ENCODE data around the gene TBL1X.
A peak's percentile ranks its signal among the peaks of the same experiment; 100 is the strongest.

The TBL1X gene

GRCh38 chrX:9586992-9587392, 122.1 kb downstream of the TBL1X start:
- no peak for DNase-seq (ENCODE audit: low read depth in 2 of 2)

DNA sequence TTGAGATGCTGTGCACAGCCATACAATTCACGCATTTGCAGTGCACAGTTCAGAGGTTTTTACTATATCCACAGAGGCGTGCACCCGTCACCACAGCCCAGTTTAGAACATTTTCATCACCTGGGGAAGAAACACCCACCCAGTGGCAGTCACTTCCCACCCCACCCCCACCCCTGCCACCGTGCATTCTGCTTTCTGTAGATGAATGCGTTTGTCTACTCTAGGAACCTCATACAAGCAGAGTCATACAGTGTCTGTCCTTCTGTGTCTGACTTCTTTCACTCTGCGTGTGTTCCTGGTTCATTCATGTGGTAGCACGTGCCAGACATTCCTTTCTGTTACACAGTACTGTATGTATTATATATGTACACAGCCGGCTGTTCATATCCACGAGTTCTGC, 122.8 kb downstream of the TBL1X start:
- DNase-seq (ENCODE audit: low read depth in 2 of 2) = no peak

DNA sequence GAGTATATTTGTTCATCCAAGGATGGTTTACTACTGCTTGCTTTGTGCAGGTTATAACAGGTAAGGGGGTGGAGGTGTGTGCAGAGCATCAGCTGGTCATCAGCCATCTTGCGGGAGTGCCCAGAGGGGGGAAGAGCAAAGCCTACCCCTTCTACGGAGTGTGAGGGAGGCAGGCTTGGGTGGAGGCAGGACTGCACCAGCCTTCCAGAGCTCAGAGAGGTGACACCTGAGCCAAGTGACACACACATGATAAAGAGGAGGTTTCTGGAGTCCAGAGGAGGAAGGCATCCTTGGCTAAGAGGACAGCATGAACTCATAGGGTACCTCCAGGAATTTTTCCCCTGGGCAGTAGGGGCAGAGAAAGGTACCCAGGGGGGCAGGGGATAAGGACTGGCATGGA, 126.6 kb downstream of the TBL1X start:
- no peak for DNase-seq (ENCODE audit: low read depth in 2 of 2)

DNA sequence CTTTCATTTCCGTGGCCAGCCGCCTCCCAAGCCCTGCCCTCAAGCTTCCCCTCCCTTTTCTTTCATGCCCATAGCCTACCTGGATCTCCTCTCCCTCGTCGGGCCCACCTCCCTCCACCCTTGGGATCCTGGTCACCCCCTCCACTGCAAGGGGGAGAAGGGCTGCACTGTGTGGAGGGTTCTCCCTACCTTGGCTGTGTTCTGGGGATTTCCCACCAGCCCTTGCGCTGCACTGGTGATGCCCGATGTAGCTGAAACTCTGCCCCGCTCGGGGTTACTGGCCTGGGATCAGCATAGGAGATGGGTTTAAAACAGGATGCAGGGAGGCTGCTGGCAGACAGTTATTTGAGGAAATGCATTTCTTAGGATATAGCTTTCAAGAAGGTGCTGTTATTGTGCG, 128.9 kb downstream of the TBL1X start:
- no peak for DNase-seq (ENCODE audit: low read depth in 2 of 2)

GRCh38 chrX:9595174-9595573, 130.3 kb downstream of the TBL1X start:
- DNase-seq (ENCODE audit: low read depth in 2 of 2) = no peak

DNA sequence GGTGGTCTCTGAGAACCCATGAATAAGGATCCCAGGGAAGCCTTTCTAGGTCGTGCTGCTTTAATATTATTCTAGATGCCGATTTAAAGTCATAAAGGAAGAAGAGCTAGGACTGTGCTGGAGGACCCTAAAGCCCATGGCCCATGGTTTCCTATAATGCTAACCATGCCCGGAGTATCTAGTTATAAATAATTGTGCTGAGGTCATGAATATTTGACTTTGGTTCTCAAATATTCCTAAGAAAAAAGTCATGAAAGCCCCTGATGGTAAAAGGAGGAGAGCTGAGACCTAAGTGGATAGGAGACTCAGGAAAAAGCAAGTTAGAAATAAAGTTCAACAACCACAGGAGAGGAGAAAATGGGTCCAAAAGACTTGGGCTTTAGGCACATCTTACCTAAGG, 132.0 kb downstream of the TBL1X start:
- DNase-seq (ENCODE audit: low read depth in 2 of 2) = no peak

GRCh38 chrX:9597361-9598035, 132.6 kb downstream of the TBL1X start:
- DNase-seq (ENCODE audit: low read depth in 2 of 2) = no peak

- DNase-seq (ENCODE audit: low read depth in 2 of 2) = no peak
Observed at GRCh38 chrX:9598344-9598743, 133.5 kb downstream of the TBL1X start.

DNA sequence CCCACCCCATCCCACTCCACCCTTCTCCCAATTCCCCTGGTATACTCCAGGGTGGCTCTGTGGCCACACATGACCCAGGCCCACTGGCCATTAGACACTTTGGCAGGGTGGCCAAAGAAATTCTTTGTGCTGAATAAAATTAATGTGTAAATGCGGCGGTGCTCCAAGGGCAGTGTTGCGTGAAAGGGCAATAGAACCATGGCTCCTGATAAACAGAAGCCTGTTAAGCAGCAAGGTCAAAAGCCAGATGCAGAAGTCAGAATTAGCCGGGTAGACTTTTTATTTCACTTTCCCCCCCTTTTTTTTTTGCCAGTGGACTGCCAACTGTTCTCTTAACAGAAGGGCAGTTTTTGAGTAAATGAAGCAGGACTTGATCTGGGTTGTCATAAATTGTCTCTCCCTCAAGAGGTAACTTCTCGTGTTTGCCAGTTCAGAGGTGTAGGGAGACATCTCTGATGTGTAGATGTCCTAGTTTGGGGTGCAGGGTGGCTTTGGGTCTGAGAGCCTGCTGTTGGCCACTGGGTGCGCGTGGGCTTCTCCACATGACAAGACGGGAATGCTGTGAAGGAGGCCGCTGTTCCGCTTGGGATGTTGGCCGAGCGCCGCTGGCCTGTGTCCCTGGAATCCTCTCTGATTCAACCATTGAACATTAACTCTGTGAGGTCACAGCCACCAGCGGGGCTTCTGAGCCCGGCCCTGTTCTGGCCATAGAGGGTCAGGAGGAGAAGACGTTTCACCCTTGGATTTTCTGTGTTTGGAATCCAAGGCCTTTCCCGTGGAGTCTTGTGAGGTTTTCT, 139.5 kb downstream of the TBL1X start:
- no peak for DNase-seq (ENCODE audit: low read depth in 2 of 2)

GRCh38 chrX:9604908-9605306, 140.0 kb downstream of the TBL1X start:
- DNase-seq (ENCODE audit: low read depth in 2 of 2) = no peak

GRCh38 chrX:9605484-9605883, 140.6 kb downstream of the TBL1X start:
- DNase-seq (ENCODE audit: low read depth in 2 of 2) = no peak

- DNase-seq (ENCODE audit: low read depth in 2 of 2) = no peak
Observed at GRCh38 chrX:9606971-9607370, 142.1 kb downstream of the TBL1X start.

GRCh38 chrX:9609499-9609898, 144.6 kb downstream of the TBL1X start:
- DNase-seq (ENCODE audit: low read depth in 2 of 2) = no peak

- DNase-seq (ENCODE audit: low read depth in 2 of 2) = no peak
Observed at GRCh38 chrX:9609987-9610386, 145.1 kb downstream of the TBL1X start.

GRCh38 chrX:9610771-9611392, 146.0 kb downstream of the TBL1X start:
- no peak for DNase-seq (ENCODE audit: low read depth in 2 of 2)

DNA sequence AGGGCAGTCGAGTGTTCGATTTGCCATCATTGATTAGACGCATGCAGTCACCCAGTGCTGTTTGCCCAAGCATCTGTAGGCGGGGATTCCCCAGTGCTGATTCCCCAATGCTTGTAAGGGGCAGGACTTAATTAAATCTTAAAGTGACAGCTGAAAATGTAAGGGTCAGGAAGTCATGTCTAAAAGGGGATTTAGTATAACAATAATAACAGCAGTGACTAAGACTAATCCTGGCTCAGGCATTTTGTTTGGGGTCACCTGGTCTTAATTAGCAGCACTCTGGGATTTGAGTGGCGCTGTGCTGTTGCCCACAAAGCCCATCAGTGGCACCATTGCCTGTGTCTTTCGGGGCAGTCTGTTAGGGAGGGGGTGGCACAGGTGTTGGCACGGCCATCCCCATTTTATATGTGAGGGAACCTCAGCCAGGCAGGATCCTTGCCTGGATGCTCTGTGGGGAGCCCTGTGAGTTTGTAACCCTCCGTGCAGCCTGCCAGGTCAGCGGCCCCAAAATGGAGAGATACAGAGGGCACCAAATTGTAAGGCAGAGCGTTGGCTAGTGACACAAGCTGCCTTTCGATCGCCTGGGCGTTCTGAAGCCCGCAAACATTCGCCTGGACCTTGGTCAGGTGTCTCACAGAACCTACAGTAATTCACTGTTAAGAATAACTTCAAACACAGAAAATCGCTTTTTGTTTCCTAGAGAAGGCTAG, 146.7 kb downstream of the TBL1X start:
- DNase-seq (ENCODE audit: low read depth in 2 of 2) = no peak

DNA sequence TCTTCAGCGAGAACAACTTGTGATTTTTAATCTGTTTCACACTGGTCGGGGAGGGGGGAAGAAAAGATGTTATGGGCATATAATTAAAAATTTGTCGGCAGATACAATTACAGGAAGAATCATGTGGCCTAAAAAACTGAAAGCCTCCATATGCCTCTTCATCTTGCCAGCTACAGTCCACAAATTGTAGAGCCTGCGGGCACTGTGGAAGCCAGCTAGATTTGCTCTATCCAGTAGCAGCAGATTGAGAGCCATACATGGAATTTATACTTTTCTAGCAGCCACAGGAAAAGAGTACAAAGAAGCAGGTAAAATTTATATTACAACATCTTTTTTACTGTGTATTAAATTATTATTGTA, 147.3 kb downstream of the TBL1X start:
- DNase-seq (ENCODE audit: low read depth in 2 of 2) = no peak

DNA sequence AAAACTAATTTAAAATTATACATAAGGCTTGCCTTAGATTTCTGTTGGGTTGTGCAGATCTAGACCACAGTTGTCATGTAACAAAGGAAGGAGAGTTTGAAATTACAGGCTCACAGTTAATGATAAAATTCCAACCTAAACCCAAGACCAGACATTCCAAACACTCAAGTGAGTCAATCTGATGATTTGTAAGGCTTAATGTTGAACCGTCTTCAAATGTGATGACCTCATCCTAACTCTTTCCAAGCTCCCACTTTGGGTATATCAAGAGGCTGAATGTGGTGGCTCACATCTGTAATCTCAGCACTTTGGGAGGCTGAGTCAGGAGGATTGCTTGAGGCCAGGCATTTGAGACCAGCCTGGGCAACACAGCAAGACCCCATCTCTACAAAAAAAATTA, 149.2 kb downstream of the TBL1X start:
- no peak for DNase-seq (ENCODE audit: low read depth in 2 of 2)

- no peak for DNase-seq (ENCODE audit: low read depth in 2 of 2)
Observed at GRCh38 chrX:9619133-9619532, 154.3 kb downstream of the TBL1X start.

DNA sequence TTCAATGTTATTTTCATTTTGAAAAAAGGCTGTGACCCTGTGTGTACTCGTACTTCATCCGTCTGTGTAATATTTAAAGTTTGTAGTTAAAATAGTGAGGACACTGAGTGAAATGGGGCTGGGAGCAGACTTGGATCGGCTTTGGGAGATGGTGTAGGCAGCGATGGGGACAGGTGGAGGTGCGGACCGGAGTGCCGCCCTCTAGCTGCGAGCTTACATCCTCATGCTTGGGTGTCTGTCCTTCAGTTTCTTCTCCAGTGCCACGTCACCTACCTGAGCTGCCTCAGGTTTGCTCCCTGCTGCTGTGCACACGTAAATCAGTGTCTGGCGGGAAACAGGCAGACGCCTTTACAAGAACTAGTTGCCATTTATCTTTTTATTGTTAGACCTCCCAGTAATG, 154.7 kb downstream of the TBL1X start:
- no peak for DNase-seq (ENCODE audit: low read depth in 2 of 2)

- DNase-seq (ENCODE audit: low read depth in 2 of 2) = peak; percentile 5 to 8
Observed at GRCh38 chrX:9622128-9622527, 157.3 kb downstream of the TBL1X start.

- DNase-seq (ENCODE audit: low read depth in 2 of 2) = no peak
Observed at GRCh38 chrX:9626379-9626778, 161.5 kb downstream of the TBL1X start.

GRCh38 chrX:9627922-9628321, 163.1 kb downstream of the TBL1X start:
- DNase-seq (ENCODE audit: low read depth in 2 of 2) = no peak

All from stimulated activated CD8-positive, alpha-beta memory T cell treated with anti-CD3 and anti-CD28 coated beads, Interleukin-15, amount 100 ng/mL, for 48 hours (primary cell).